HG02759 (cell line): Measurements from ENCODE around the gene ROBO2.

Experiments
- ATAC-seq: cut with Tn5 transposase; IDR thresholded peaks from one replicate; pipeline ENCODE4 v1.9.1; 2021; ENCODE audit warnings: mild to moderate bottlenecking, moderate library complexity; ENCODE audit not compliant: unreplicated experiment

ROBO2 gene

DNA sequence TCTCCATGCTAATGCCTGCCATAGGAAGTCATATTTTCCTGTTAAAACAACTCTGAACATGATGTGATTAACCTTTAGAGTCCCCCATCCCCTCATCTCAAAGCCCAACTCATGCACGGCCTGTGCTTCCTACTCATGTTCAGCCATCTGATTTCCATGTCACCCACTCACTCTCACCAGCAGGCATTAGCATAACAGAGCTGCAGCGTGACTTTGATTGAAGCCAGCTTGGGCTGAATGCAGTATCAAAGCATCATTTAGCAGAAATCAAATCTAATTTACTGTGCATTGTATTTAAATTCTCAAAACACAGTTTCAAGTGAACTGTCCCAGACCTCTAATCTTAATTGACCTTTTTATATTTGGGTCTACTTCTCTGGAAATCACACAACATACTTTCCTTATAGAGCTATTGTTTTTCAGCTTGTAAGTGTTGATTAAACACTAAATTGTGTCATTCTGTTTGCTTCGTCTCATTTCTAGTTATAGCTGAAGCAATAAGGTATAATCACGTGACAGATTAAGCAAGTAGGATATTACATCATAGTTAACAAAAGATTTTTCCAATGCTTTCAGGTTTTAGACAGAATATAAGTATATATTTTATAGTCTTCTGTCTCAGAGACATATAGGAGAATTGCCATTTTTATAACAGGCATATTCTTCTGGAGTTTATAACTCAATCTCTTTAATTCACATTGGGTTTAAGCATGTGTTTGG lies 501.5 kb downstream of the ROBO2 start:
- no peak for ATAC-seq

DNA sequence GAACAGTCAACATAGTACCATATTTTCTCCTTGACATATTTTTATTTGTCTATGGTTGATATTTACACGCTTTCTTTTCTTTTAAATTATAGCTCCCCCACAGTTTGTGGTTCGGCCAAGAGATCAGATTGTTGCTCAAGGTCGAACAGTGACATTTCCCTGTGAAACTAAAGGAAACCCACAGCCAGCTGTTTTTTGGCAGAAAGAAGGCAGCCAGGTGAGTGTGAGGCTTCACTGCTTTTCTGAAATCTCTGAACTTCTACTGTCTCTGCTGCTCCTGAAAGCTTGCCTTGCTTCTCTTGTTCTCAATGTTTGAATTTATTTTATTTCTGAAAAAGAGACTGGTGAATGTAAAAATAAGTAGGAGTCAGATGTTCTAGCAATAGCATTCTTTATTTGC lies 506.3 kb downstream of the ROBO2 start:
- ATAC-seq, result no peak

DNA sequence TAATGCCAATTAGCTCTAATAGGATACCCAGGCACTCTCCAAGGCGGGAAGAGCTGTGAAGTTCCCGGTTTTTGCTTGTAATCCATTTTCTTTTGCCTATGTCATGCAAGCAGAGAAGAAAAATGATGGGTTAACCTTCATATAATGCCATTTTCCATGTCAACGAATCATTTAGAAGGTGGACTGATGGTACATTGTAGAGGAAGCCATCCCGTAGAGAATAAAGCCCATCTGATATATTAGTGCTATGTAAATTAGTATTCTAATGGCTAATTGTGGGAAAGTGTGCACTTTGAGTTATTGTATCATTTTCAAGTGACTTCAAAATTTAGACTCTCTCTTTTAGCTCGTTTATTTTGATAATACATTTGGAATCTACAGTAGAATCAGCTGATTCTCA lies 509.1 kb downstream of the ROBO2 start:
- ATAC-seq, result no peak

- ATAC-seq, result no peak
Observed at GRCh38 chr3:77553240-77553639, 513.3 kb downstream of the ROBO2 start.

- ATAC-seq, result no peak
Observed at GRCh38 chr3:77562089-77562488, 522.2 kb downstream of the ROBO2 start.

- ATAC-seq, result no peak
Observed at GRCh38 chr3:77563012-77563411, 523.1 kb downstream of the ROBO2 start.

DNA sequence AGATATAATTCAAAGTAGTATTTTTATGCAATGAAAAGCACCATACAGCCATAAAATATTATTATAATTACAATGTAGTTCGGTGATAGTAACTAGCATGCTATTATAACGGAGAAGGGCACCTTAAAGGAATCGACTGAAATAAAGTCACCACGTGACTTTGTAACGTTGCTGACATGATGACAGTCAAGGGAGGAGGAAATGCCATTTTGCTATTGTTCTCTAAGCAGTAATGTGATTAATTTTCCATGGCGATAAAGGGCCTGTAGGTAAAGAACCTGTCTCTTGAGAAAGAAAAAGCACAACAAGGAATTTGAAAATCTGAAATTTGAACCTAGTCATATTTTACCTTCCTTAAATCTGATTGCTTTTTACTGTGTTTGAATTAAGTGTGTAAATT lies 526.2 kb downstream of the ROBO2 start:
- no peak for ATAC-seq

GRCh38 chr3:77571971-77572715 lies 532.2 kb downstream of the ROBO2 start:
- no peak for ATAC-seq

DNA sequence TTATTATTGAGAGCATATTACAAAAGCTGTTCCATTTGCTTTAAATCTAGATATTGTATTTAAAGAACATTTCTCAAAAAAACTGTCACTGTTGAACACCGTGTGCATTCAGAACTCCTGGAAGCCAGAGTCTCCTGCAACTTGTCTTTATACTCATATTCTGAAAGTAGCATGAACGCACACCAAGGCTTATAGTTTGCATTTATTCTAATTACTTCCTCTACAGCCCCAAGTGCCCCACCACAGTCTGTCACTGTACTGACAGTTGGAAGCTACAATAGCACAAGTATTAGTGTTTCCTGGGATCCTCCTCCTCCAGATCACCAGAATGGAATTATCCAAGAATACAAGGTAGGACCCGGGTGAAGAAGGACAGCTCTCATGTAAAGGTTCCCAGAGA lies 537.4 kb downstream of the ROBO2 start:
- no peak for ATAC-seq

GRCh38 chr3:77586216-77586615 lies 546.3 kb downstream of the ROBO2 start:
- no peak for ATAC-seq

DNA sequence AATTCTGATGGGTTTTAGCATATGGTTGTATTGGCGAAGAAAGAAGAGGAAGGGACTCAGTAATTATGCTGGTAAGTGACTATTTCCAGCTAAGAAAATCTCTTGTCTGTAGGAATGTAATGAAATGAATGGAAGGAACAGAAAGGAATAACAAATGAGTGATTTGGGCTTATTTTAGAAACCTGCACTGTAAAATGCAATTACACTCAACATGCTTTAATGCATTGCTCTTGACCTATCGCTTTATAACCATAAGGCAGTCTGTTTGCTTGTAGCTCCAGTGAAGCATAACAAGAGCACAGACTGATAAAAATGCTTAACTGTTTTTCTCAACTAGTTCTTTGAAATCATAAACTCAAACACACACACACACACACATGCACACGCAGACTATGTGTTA lies 549.0 kb downstream of the ROBO2 start:
- ATAC-seq, result no peak

GRCh38 chr3:77590191-77590590 lies 550.3 kb downstream of the ROBO2 start:
- no peak for ATAC-seq

GRCh38 chr3:77595371-77595870 lies 555.5 kb downstream of the ROBO2 start:
- ATAC-seq, result no peak

DNA sequence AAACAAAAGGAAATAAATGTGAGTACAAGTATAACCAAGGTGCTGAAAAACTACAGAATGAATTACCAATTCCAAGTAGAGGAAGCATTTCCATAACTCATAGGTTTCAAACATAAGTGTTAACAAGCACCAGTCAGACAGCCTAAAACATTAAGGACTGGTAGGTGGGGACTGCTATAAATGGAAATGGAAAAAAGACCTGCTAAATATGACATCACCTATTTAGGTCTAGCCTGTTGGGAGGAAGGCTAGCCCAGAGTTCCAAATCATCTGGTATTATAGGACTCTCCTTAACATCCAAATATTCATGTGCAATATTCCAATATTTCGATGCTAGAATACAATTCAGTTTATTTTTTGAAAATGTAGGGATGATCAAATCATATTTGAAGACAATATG lies 560.0 kb downstream of the ROBO2 start:
- no peak for ATAC-seq

DNA sequence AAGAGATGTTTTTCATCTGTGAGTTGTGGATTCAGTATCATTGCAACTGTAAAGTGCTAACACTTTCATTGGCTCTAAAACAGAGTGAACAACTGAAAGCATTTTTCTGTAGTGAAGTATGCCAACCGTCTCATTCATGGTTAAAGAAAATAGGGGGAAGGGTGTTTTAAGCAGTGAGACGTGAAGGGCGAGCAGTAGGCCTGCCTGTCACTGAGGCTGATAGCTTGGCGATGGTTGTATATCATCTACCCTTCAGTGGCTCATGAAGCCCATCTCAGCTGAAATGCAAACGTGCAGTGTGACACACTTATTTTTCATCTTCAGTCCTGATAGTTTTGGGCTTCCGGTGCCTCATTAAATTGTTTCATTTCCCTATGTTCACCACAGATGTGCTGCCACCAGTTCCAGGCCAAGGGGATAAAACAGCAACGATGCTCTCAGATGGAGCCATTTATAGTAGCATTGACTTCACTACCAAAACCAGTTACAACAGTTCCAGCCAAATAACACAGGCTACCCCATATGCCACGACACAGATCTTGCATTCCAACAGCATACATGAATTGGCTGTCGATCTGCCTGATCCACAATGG lies 562.0 kb downstream of the ROBO2 start:
- no peak for ATAC-seq

- no peak for ATAC-seq
Observed at GRCh38 chr3:77602722-77603121, 562.8 kb downstream of the ROBO2 start.

GRCh38 chr3:77605308-77605707 lies 565.4 kb downstream of the ROBO2 start:
- ATAC-seq, result no peak

GRCh38 chr3:77605865-77606264 lies 566.0 kb downstream of the ROBO2 start:
- ATAC-seq, result no peak

DNA sequence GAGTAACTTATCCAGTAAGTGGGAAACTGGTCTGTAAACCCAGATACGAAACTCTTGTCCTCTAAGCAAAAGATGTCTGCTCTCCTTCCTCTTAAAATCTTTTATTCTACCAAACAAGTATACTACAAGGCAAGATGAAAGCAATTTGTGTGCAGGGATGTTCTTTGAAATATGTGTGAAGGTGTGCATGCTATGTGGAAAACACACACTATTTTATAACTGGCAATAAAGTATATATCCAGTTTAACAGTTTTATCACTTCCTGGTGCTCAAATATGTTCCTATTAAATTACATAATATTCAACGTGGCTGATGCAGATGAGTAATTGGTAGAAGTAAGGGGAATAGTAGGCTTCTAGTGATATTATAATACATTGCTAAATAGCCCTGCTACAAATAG lies 566.5 kb downstream of the ROBO2 start:
- no peak for ATAC-seq

GRCh38 chr3:77618686-77619085 lies 578.8 kb downstream of the ROBO2 start:
- ATAC-seq, result no peak

DNA sequence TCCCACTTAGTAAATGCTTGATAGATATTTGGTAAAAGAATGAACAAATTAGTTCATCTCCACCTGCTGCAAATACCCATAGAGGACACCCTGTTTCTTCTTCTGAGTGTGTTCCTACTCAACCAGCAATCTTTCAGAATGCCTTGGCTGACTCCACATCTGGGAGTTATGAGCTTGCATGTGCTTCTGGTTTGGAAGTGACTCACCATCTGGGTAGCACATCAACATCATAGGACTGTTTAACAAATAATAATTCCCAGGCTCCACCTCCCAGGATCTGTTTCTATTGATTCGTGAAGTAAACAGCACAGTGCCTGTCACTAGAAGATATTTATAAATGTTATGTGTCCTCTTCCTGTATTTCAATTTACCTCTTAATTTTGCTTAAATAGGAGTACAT lies 580.1 kb downstream of the ROBO2 start:
- no peak for ATAC-seq

DNA sequence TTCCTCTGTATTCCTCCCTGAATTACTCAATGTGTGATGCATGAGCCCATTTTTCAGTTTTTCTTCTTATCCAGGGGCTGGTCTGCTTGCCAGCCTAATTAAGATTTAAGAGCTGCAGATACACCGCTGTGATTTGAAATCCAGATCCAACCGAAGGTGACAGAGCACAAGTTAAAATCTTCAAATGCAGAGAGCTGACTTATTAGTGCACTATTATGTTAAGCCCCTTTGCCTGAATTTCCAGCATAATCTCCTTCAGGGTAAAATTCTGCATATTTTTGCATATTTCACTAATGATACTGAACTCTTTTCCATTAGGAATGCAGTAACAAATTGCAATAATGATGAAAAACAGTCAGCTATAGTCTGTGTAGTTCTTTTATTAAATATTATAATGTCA lies 583.6 kb downstream of the ROBO2 start:
- no peak for ATAC-seq
